Measurements from ENCODE around the gene NEO1.
A peak's percentile ranks its signal among the peaks of the same experiment; 100 is the strongest.

The NEO1 gene

GRCh38 chr15:73125219-73125618, 73.0 kb downstream of the NEO1 start:
- Histone ChIP-seq H3K27me3 (replicated peaks) (no peaks in the 10 kb centered on the region), H3K27ac (no peak overlapping the region), H3K36me3 (replicated peaks) (no peaks in the 10 kb centered on the region), H3K4me3 (ENCODE audit: low read depth, low read length) (no peak overlapping the region)
- peak; percentile 15 for DNase-seq
- in situ Hi-C loops (cut with HindIII; ENCODE audit: low pct_ligation_motif_present, low sequenced_read_pairs), result no loop called here
- TF ChIP-seq, protein P1, sequence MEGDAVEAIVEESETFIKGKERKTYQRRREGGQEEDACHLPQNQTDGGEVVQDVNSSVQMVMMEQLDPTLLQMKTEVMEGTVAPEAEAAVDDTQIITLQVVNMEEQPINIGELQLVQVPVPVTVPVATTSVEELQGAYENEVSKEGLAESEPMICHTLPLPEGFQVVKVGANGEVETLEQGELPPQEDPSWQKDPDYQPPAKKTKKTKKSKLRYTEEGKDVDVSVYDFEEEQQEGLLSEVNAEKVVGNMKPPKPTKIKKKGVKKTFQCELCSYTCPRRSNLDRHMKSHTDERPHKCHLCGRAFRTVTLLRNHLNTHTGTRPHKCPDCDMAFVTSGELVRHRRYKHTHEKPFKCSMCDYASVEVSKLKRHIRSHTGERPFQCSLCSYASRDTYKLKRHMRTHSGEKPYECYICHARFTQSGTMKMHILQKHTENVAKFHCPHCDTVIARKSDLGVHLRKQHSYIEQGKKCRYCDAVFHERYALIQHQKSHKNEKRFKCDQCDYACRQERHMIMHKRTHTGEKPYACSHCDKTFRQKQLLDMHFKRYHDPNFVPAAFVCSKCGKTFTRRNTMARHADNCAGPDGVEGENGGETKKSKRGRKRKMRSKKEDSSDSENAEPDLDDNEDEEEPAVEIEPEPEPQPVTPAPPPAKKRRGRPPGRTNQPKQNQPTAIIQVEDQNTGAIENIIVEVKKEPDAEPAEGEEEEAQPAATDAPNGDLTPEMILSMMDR (IDR thresholded peaks at IDR 0.05; ENCODE audit: low read depth, low read length, missing control alignments), result no peak

DNA sequence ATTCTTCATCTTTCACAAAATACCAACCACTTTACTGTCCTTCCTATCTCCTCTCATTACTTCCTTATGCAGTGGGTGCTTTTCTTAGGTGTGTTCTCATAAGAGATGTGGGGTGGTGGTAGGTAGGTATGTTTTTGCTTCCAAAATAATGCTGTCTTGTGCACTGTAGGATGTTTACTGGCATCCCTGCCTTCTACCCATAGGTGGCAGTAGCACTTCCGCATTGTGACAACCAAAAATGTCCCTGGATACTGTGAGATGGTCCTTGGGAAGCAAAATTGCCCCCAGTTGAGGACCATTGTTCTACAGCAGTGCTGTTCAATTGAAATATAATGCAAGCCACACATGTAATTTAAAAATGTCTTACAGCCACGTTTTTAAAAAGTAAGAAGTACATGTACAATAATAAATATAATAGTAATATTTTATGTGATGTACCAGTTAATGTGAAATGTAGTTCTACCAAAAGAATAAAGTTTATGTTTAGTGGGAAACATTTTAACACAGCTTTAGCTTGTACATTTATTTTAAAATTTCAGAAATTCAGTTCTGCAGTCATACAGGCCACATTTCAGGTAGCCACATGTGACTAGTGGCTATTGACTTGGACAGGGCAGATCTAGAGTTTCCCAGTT, 75.2 kb downstream of the NEO1 start:
- no peaks in the 10 kb centered on the region for H3K36me3 ChIP-seq (replicated peaks)
- no peak overlapping the region for H3K4me3 ChIP-seq (ENCODE audit: low read depth, low read length)
- in situ Hi-C loops (cut with HindIII; ENCODE audit: low pct_ligation_motif_present, low sequenced_read_pairs), result no loop called here
- H3K27me3 ChIP-seq (replicated peaks), result no peaks in the 10 kb centered on the region
- TF ChIP-seq, protein P1 (IDR thresholded peaks at IDR 0.05; ENCODE audit: low read depth, low read length, missing control alignments), result peak; percentile 94
- no peak overlapping the region for H3K27ac ChIP-seq
- peak; percentile 23 for DNase-seq

DNA sequence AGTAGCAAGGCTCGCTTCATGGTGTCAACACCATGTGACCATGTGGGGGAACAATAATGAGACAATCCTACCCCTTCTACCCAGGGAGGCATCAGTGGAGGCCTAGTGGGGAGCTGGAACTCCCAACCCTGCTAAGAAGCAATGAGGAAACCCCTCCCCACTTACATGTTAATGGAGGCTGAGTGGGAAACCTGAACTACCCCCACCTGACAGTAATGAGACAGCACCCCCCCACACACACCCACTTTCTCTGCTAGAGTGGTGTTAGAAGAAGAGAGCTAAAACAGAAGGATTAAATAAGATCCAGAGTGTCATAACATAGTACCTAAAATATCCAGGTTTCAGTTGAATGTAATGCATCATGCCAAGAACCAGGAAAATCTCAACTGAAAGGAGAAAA, 78.6 kb downstream of the NEO1 start:
- TF ChIP-seq, protein P1 (IDR thresholded peaks at IDR 0.05; ENCODE audit: low read depth, low read length, missing control alignments), result no peak
- Histone ChIP-seq H3K27me3 (replicated peaks) (no peaks in the 10 kb centered on the region), H3K4me3 (ENCODE audit: low read depth, low read length) (no peak overlapping the region), H3K27ac (no peak overlapping the region), H3K36me3 (replicated peaks) (no peaks in the 10 kb centered on the region)
- DNase-seq, result no peak
- in situ Hi-C loops (cut with HindIII; ENCODE audit: low pct_ligation_motif_present, low sequenced_read_pairs), result no loop called here

DNA sequence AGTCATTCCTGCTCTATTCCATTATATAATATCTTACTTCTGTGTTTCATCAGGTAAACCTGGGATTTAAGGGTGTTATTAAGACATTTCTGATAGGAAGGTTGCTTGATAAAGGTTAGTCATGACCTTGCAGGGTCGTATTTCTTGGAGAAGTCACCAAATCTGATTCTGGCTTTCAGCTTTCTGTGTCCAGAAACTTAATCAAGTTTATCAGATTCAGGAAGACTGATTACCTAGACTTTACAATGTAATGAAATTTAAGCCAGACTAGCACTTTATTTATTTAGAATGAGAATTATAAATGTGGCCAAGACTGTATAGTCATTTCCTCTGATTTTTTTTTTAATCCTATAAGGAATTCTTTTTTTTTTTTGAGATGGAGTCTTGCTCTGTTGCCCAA, 81.9 kb downstream of the NEO1 start:
- no peak for DNase-seq
- Histone ChIP-seq H3K36me3 (replicated peaks) (no peaks in the 10 kb centered on the region), H3K4me3 (ENCODE audit: low read depth, low read length) (no peak overlapping the region), H3K27me3 (replicated peaks) (no peaks in the 10 kb centered on the region), H3K27ac (no peak overlapping the region)
- TF ChIP-seq, protein P1 (IDR thresholded peaks at IDR 0.05; ENCODE audit: low read depth, low read length, missing control alignments), result no peak
- in situ Hi-C loops (cut with HindIII; ENCODE audit: low pct_ligation_motif_present, low sequenced_read_pairs), result no loop called here

DNA sequence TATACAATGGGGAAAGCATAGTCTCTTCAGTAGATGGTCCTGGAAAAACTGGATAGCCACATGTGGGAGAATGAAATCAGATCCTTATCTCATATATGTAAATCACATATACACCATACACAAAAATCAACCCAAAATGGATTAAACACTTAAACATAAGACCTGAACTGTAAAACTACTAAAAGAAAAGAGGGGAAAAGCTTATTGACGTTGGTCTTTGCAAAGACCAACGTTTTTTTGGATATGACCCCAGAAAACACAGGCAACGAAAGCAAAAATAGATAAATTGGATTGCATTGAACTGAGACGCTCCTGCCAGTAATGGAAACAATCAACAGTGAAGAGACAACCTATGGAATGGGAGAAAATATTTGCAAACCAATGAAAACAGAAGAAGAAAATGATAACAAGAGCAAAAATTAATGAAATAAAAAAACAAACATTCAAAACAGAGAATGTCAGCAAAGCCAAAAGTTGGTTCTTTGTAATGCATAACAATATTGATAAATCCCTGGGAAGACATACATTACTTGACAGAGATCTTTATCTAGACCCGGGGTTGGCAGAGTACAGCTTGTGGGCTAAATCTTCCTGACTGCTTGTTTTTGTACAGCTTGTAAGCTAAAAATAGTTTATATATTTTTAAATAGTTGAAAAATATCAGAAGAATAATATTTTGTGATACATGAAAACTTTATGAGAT, 86.9 kb downstream of the NEO1 start:
- TF ChIP-seq, protein P1 (IDR thresholded peaks at IDR 0.05; ENCODE audit: low read depth, low read length, missing control alignments), result no peak
- Histone ChIP-seq H3K36me3 (replicated peaks) (no peaks in the 10 kb centered on the region), H3K27me3 (replicated peaks) (no peaks in the 10 kb centered on the region), H3K4me3 (ENCODE audit: low read depth, low read length) (no peak overlapping the region), H3K27ac (no peak overlapping the region)
- DNase-seq, result no peak
- in situ Hi-C loops (cut with HindIII; ENCODE audit: low pct_ligation_motif_present, low sequenced_read_pairs), result no loop called here
